ENCODE measurements around the gene FAP. TPM values are rescaled to one million over a fixed set of nuclear protein-coding genes. Genes with fewer than 3 reads are reported as not detected.

FAP gene, protein sequence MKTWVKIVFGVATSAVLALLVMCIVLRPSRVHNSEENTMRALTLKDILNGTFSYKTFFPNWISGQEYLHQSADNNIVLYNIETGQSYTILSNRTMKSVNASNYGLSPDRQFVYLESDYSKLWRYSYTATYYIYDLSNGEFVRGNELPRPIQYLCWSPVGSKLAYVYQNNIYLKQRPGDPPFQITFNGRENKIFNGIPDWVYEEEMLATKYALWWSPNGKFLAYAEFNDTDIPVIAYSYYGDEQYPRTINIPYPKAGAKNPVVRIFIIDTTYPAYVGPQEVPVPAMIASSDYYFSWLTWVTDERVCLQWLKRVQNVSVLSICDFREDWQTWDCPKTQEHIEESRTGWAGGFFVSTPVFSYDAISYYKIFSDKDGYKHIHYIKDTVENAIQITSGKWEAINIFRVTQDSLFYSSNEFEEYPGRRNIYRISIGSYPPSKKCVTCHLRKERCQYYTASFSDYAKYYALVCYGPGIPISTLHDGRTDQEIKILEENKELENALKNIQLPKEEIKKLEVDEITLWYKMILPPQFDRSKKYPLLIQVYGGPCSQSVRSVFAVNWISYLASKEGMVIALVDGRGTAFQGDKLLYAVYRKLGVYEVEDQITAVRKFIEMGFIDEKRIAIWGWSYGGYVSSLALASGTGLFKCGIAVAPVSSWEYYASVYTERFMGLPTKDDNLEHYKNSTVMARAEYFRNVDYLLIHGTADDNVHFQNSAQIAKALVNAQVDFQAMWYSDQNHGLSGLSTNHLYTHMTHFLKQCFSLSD
- 21.2 and 21.8 TPM in 2 replicates for total RNA-seq

DNA sequence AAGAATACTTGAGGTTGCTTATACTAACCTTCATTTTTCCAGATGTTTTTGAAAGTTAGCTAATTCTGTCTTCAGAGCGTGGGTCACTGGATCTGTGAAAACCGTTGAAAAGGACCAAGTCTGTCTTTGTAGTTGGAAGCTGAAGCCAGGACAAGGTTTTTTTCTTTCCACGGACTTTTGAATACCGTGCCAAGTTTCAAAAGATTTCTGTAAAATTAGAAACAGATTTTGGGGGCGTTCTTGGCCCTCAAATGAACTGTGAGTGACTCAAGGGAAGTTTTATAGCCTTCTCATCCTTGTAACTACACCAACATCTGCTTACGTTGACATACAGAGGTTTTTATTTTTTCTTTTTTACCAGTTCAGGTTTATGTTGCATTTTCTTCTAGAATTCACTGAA, at the start of gene FAP:
TSS of gene FAP (minus strand) at position 152 of the 400 bp plus-strand sequence. CDS start at position 34, 118 bp downstream.

GRCh38 chr2:162152147-162152546, 91.1 kb downstream of the FAP start, which contains the start of gene GCG:
Gene GCG (minus strand): TSS chr2:162152247. CDS start chr2:162149178, 3,069 bp downstream.

Other genes starting within 250 kb of the FAP start
- 101 and 106 TPM in 2 replicates for gene DPP4, start 169.2 kb downstream of the FAP start, total RNA-seq
- gene GCG, start 91.2 kb downstream of the FAP start, total RNA-seq: not detected in 2 replicates
- 5.2 and 5.4 TPM in 2 replicates for gene IFIH1, start 75.2 kb upstream of the FAP start, total RNA-seq
- gene GCA, start 100.7 kb upstream of the FAP start, total RNA-seq: 0.94 and 1.2 TPM in 2 replicates